HG02885 (cell line): ENCODE data around the gene TMCC1.

ENCODE experiments used
- ATAC-seq: cut with Tn5 transposase; IDR thresholded peaks from one replicate; pipeline ENCODE4 v1.9.1; 2021; ENCODE audit warnings: mild to moderate bottlenecking; ENCODE audit not compliant: unreplicated experiment, poor library complexity

TMCC1 gene

DNA sequence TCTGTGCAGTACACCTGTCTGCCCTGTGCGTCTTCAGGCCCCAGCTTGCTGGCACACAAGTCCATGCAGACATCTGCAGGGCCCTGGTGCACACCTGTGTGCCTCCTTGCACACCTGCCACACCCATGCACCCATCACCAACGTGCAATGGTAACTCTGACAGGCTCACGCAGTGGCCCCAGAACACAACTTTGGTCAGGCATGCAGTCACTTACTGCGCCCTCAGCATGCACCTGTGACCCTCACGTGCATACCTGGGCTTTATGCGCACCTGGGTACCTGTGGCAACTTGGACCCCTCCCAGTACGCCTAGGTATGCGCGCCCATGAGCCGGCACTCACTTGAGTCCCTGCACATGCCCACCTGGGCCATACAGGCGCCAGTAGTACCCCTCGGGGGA lies 288.7 kb downstream of the TMCC1 start:
- no peak for ATAC-seq

DNA sequence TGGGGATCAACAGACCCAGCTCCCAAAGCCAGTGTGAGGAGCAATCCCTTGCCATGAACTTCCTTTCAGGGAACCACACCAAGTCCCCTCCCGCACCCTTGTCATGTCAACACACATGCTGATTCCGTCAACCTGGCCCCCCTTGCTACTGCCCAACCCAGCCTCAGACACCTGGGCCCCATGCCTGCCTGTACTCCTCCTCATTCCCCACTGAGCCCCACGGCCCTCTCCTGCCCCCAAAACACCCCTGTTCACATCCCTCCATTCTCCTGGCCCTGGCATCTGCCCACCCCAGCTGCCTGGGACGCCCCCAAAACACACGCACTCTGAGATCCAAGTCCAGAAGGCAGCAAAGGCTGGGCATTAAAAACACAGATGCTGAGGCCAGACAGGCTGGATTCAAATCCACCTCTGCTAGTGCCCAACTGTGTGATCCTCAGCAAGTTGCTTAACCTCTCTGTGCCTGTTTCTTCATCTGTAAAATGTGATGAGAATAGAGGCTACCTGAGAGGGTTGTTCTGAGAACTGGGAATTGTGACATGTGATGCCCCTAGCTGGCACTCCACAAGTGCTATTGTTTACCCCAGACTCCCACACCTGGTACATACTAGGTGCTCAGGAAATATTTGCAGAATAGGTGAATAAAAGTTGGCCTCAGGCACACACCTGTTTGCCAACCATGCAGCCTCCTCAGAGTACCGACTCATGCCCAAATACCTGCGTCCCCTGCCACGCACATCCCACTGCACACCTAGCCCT lies 289.3 kb downstream of the TMCC1 start:
- ATAC-seq, result no peak

DNA sequence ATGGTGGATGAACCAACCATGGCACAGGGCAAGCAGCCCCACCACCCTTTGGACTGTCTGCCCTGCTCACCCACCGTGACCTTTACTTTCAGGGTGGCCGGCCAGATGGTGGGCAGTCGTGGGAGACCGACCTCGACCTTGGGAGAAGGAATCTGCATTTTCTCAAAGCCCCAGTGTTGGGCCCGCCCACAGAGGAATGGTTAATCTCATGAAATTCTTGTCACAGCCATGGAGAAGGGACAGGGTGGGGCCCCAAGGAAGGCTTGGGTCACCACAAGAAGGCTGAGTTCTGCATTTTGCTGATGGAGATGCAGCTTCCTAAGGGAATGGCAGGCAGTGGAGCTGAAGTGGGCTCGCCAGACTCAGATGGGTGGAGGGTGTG lies 290.0 kb downstream of the TMCC1 start:
- no peak for ATAC-seq

DNA sequence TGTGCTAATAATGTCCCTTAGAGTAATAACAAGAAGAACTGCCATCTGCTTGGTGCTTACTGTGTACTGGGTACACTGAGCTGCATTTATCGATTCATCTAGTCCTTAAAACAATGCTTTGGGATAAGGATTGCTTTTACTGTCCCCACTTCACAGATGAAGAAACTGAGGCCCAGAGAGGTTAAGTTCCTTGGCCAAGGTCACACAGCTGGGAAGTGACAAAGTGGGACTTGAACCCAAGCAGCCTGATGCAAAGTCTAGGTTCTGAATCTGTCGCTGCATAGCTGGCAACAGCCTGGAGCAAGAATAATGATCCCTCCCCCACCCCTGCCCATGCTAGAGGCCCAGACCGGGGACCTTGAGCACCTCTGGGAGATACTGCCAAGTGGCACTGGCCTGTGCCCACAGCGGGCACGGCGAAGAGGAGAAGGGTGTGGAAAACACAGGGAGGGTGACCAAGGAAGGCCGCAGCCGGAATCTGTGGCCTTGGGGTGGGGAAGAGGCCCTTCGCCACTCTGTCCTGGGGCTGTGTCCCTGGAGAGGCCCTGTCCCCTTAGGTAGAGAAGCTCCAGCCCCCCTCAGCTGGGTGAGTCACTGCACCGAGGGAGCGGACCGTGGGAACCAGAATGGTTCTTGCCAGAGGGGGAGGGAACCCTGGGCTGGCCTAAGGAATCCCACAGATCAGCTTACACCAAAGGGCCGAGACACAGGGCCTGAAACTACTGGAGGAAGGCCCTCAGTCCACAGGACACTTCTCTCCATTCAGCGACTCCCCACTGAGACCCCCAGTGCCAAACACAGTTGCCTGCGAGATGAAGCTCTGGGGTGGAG lies 290.6 kb downstream of the TMCC1 start:
- no peak for ATAC-seq

DNA sequence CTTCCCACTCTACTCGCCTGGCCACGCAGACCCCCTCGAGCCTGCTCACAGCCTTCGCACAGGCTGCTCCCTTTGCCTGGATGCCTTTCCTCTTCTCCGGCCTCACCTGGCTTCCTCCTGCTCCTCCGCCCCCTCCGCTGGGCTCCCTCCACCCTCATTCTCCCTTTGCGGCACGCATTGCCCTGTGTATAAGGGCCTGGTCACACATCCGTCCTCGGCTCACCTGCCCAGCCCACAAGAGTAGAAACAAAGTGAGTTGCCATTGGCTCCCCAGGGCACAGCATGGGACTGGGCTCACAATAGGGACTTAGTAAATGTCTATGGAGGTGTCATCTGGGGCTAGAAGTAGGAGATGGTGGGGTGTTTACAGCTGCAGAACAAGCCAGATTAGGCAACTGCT lies 291.2 kb downstream of the TMCC1 start:
- ATAC-seq, result no peak

DNA sequence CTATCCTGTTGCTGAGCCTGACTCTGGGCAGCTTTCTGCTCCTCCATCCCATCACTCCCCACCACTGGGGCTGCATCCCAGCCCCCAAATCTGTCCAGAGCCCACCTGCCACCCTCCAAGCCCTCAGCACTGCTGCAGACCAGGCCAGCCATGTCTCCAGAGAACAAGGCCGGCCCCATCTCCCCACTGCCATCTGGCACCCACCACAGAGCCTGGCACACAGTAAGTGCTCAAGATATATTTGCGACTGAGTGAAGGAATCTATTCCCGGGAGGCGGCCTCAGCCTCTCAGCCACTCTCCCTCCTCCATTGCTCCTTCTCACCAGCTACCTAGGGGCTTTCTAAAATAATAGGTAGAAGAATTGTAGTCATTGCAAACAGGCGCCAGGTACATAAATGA lies 291.8 kb downstream of the TMCC1 start:
- ATAC-seq, result no peak

DNA sequence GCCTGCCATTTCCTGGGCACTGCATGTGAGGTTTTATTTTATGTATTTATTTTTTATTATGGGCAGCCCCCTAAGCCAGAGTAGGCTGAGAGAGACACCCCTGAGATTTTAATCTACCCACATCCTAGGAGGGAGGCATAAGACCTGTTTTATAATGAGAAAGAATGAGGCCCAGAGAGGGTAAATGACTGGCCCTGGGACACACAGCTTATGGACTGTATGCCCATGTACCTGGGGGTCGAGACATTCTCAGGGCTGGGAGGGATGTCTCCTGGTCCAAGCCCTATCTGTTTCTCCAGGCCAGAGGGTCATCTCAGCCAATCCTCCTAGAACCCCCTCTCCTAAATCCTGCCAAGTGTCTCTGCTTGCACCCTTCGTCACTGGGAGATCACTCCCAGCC lies 293.2 kb downstream of the TMCC1 start:
- ATAC-seq, result no peak

DNA sequence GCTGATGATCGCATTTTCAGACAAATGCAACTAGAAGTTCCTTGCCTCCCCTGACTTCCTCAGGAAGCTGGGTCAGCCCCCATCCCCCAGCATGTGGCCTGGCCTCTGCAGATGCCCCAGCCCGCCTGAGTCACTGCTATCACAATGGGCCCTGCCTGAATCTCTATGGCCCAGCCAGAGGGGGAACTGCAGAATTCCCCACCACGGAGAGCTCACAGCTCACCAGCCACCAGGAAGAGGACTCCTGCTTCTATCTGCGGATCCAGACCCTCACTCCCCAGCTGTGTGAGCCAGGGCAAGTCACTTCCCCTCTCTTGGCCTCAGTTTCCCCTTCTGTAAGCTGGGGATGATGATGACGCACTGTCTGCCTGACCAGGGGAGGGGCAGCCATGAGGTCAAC lies 293.9 kb downstream of the TMCC1 start:
- ATAC-seq, result no peak

DNA sequence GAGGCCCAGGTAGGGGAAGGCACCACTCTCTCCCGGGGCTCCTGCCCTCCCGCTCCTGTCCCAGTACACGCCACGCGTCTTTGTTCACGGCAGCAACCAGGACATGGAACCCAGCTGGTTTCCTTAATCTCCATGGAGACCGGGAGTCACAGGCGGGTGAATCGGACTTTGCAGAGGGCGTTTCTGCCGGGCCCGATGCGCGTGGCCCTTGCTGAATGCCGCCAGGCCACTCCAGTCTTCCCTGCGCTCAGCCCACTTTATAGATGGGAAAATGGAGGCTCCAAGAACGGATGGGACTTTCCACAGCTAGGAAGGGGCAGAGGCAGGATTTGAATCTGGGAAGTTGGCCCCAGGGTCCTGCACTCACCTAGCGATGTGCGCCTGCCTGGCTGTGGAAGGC lies 294.4 kb downstream of the TMCC1 start:
- ATAC-seq, result no peak

DNA sequence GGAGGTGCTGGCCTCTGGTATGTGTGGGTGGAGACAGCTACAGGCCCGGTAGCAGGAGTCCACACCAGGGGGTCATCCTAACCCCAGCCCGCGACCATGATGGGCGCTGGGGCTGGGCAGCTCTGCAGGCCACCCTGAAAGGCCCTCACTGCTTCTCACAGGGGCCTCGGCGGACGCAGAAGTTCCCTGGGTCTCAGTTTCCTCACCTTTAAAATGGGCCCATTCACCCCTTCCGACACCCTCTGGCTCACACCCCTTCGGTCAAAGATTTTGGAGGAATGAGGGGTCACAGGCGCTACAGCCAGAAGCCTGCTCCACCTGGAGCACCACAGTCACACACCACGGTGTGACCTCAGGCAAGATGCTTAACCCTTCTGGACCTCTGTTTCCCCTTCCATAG lies 295.0 kb downstream of the TMCC1 start:
- no peak for ATAC-seq

DNA sequence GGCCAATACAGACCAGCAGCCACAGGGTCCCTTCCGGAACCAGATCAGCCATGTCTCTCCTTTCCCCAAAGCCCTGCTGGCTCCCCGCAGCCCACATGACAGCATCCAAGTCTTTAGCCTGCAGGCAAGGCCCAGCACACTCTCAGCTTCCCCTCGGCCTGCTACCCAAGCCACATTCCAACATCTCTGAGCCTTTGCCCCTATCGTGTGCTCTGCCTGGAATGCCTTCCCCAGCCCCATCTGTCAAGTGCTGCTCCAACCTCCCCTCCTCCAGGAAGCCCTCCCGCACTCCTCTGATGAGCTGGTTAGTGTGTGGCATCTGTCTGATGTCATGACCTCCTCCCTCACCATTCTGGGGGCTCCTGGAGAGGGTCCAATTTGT lies 295.5 kb downstream of the TMCC1 start:
- ATAC-seq, result no peak
